Stimulated activated CD8-positive, alpha-beta memory T cell treated with anti-CD3 and anti-CD28 coated beads, Interleukin-2, amount 100 ng/mL, for 48 hours (primary cell): ENCODE measurements around the gene NELL2.

Source experiments
- DNase-seq, 2 donors: peaks; one replicate each; pipeline ENCODE4 v3.0.0-alpha.2; 2020; ENCODE audit warnings: low read depth in 2 of 2

Gene NELL2

GRCh38 chr12:44465139-44465538, 411.0 kb downstream of the NELL2 start:
- DNase-seq: no peak

- DNase-seq: no peak
These were observed 411.9 kb downstream of the NELL2 start for GRCh38 chr12:44464180-44464579.

- no peak for DNase-seq
These were observed 413.4 kb downstream of the NELL2 start for GRCh38 chr12:44462729-44463128.

- no peak for DNase-seq
These were observed 415.9 kb downstream of the NELL2 start for GRCh38 chr12:44460261-44460660.

GRCh38 chr12:44459569-44459968, 416.5 kb downstream of the NELL2 start:
- no peak for DNase-seq
